Measurements from ENCODE around the gene PTPRE.

PTPRE gene

DNA sequence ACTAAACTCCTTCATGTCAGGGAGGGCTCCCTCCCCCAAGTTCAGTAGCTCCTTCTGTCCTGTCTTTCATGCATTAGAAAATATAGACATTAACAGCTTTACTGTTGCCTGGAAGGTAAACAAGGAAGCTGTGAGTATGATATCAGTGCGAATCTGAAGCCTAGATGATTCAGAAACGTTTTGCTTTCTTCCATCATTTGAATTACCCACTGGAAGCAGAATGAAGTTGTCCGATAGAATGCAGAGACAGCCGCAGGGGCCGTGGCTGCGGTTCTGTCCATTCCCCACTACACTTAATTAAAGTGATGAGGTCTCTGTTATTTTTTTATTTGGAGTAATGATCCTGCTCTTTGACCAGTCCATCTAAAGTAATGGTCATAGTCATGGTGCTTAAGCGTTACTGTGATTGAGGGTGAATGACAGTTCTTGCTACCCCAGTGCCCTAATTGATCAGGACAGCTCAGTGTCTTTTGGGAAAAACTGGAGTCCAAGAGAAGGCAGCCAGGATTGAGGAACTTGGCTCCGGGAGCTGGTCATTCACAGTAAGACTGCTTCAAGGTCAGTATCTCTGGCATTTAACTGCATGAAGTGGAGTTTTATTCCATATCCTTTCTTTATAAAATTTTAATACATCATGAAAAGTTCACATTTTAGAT lies 69.9 kb downstream of the PTPRE start:
- no peak overlapping the region for H3K4me3 ChIP-seq (ENCODE audit: low read depth, low read length)
- DNase-seq (ENCODE audit: low read depth, low spot score): no peak
- in situ Hi-C loops (cut with HindIII; ENCODE audit: low sequenced_read_pairs): no loop called here

DNA sequence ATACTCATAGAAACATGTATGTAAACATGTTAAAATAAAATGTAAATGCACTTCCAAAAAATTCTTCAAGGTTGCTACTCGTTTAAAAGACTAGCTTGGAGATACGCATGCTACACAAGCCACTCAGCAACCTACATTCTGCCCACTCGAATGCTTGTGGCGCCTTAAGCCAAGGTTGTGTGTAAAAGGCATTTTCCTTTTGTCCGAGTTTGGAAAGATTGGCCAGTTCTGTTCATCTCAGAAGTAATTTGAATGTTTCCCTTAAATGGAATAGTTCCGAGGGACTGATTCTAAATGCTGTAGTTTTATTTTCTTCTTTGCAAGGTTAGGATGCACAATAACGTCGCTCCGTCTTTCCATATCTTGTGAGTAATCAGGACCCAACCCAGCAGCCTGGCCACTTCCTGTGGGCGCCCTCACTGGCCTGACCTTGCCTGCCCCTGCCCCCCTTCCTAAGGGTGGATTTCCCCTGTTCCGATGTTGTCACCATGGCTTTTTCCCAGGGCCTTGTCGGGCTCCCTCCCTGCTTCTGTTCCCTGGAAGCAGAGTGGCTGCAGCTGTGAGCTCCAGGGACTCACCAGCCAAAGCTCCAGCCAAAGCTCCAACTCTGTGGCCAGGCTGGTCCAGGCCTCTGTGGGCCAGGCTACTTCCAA lies 70.6 kb downstream of the PTPRE start:
- DNase-seq (ENCODE audit: low read depth, low spot score): peak; percentile 73
- TF ChIP-seq CTCF (IDR thresholded peaks at IDR 0.05; ENCODE audit: low read depth, low read length): no peak
- no peak overlapping the region for H3K4me3 ChIP-seq (ENCODE audit: low read depth, low read length)
- in situ Hi-C loops (cut with HindIII; ENCODE audit: low sequenced_read_pairs): no loop called here

More for the DNA sequence above, 69.9 kb downstream of the PTPRE start:
- TF ChIP-seq CTCF (IDR thresholded peaks at IDR 0.05; ENCODE audit: low read depth, low read length): no peak

- in situ Hi-C loops (cut with HindIII; ENCODE audit: low sequenced_read_pairs): no loop called here
Observed at GRCh38 chr10:127978481-127978880, 71.6 kb downstream of the PTPRE start.

GRCh38 chr10:127979045-127979444 lies 72.1 kb downstream of the PTPRE start:
- H3K4me3 ChIP-seq (ENCODE audit: low read depth, low read length): no peak overlapping the region
- no peak for DNase-seq (ENCODE audit: low read depth, low spot score)
- TF ChIP-seq CTCF (IDR thresholded peaks at IDR 0.05; ENCODE audit: low read depth, low read length): no peak
- in situ Hi-C loops (cut with HindIII; ENCODE audit: low sequenced_read_pairs): no loop called here

More at GRCh38 chr10:127978481-127978880, 71.6 kb downstream of the PTPRE start:
- TF ChIP-seq CTCF (IDR thresholded peaks at IDR 0.05; ENCODE audit: low read depth, low read length): no peak
- H3K4me3 ChIP-seq (ENCODE audit: low read depth, low read length): no peak overlapping the region
- no peak for DNase-seq (ENCODE audit: low read depth, low spot score)

DNA sequence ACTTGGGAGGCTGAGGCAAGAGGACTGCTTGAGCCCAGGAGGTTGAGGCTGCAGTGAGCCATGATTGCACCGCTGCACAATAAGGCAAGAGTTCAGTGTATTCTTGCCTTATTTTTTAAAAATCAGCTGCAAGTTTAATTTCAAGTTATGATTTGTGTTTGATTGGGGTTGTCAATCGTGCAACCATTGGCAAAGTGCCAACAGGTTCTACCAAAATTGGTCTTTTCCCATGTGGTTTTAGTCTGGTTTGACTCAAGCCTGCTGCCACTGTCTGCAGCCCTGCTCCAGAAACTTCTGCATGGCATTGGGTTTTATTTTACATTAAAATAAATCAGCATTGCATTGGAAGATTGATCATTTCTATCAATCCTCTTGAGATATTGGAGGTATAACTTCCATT lies 72.7 kb downstream of the PTPRE start:
- DNase-seq (ENCODE audit: low read depth, low spot score): no peak
- H3K4me3 ChIP-seq (ENCODE audit: low read depth, low read length): no peak overlapping the region
- TF ChIP-seq CTCF (IDR thresholded peaks at IDR 0.05; ENCODE audit: low read depth, low read length): no peak
- in situ Hi-C loops (cut with HindIII; ENCODE audit: low sequenced_read_pairs): no loop called here

- no peak for TF ChIP-seq CTCF (IDR thresholded peaks at IDR 0.05; ENCODE audit: low read depth, low read length)
- in situ Hi-C loops (cut with HindIII; ENCODE audit: low sequenced_read_pairs): no loop called here
- no peak for DNase-seq (ENCODE audit: low read depth, low spot score)
- no peak overlapping the region for H3K4me3 ChIP-seq (ENCODE audit: low read depth, low read length)
Observed at GRCh38 chr10:127980898-127981297, 74.0 kb downstream of the PTPRE start.
